Erythroblast (primary cell): ENCODE results near the gene FBXO39.

ENCODE experiments used
- DNase-seq, 2 experiments: peaks; one replicate each; lab custom pipeline; 2025; lab: John Stamatoyannopoulos, UW
- GATA1 ChIP-seq: IDR thresholded peaks from 2 replicates; pipeline ENCODE4 v1.6.1; 2011; ENCODE audit warnings: low read depth, mild to moderate bottlenecking, control low read depth, low read length, moderate library complexity
- POLR2A ChIP-seq: IDR thresholded peaks from 2 replicates; pipeline ENCODE4 v1.6.1; 2011; ENCODE audit warnings: mild to moderate bottlenecking, low read length

Gene FBXO39

DNA sequence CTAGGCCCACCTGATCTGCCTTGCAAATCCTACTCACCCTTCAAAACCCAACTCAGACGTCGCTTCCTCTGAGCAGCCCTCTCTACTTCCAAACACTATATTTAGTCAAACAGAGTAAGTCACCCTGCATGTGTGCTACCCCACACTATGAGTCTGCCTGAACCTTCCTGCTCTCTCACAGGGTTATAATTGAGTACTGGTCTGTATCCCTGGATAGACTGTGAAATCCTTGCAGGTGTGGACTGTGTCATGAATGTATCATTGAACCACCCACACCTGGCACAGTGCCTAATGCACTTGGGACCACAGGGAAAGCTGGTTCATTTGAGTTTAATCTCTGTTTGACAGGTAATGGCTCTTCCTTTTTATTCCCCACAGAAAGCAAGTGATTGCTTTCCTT lies 3.4 kb downstream of the FBXO39 start:
- no peak for DNase-seq

DNA sequence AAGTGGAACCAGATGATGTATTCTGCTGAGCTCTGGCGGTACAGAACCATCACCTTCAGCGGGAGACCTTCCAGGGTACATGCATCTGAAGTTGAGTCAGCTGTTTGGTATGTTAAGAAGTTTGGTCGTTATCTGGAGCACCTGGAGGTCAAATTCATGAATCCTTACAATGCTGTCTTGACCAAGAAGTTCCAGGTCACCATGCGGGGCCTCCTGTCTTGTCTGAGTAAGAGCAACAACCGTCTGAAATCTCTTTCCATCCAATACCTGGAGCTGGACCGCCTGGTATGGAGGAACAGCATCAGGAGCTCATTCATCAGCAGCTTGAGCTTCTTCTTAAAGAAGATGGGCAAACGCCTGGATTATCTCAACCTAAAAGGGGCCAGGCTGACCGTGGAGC lies 4.0 kb downstream of the FBXO39 start:
- TF ChIP-seq GATA1 (no peak), POLR2A (no peak)
- no peak for DNase-seq

More for the DNA sequence above, 3.4 kb downstream of the FBXO39 start:
- no peak for TF ChIP-seq GATA1
- no peak for TF ChIP-seq POLR2A

- TF ChIP-seq POLR2A: no peak
- TF ChIP-seq GATA1: no peak
- no peak for DNase-seq
Observed at GRCh38 chr17:6780886-6781285, 4.9 kb downstream of the FBXO39 start.

DNA sequence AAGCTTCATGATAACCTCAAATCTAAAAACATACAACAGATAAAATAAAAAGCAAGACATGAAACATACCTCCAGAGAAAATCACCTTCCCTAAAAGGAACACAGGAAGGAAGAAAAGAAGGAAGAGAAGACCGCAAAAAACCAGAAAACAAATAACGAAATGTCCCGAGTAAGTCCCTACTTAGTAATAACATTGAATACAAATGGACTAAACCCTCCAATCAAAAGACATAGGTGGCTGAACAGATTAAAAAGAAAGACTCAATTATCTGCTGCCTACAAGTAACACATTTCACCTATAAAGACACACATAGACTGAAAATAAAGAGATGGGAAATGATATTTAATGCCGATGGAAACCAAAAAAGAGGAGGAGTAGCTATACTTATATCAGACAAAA lies 6.2 kb downstream of the FBXO39 start:
- DNase-seq: no peak
- TF ChIP-seq POLR2A (no peak), GATA1 (no peak)

DNA sequence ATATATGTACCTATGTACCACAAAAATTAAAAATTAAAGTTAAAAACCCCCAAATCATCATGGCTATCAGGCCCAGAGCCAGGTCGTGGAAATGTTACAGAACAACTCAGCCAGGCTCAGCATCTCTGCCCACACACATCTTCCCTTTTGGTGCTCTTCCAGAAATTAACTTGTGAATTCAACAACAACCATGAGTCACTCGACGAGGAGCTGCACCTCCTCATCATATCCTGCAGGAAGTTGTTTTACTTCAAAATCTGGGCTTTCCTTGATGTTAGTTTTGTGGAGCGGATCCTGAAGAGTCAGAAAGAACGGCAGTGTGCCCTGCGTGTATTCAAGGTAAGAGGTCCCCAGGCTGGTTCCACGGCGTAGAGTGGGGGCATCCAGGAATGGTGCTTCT lies 10.6 kb downstream of the FBXO39 start:
- no peak for TF ChIP-seq POLR2A
- no peak for TF ChIP-seq GATA1
- no peak for DNase-seq

- no peak for DNase-seq
- TF ChIP-seq GATA1: no peak
- no peak for TF ChIP-seq POLR2A
Observed at GRCh38 chr17:6787081-6787693, 11.2 kb downstream of the FBXO39 start.

DNA sequence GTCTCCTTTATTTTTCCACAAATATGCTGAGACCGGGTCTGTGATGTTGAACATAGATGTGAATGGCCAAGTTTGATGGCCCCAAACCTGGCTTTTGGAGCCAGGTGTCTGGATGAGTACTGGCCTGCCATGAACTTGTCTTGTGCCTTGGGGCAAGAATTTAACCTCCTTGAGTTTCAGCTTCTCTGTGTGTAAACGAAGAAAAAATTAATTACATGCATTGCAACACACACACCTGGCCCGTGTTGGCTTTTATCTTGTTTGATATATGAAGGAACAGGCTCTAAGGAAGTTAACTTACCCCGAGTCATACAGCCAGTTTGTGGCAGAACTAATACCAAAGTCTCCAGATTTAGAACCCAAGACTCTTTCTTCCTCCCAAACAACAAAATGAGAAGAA lies 13.1 kb downstream of the FBXO39 start:
- DNase-seq: no peak
- TF ChIP-seq GATA1 (no peak), POLR2A (no peak)

DNA sequence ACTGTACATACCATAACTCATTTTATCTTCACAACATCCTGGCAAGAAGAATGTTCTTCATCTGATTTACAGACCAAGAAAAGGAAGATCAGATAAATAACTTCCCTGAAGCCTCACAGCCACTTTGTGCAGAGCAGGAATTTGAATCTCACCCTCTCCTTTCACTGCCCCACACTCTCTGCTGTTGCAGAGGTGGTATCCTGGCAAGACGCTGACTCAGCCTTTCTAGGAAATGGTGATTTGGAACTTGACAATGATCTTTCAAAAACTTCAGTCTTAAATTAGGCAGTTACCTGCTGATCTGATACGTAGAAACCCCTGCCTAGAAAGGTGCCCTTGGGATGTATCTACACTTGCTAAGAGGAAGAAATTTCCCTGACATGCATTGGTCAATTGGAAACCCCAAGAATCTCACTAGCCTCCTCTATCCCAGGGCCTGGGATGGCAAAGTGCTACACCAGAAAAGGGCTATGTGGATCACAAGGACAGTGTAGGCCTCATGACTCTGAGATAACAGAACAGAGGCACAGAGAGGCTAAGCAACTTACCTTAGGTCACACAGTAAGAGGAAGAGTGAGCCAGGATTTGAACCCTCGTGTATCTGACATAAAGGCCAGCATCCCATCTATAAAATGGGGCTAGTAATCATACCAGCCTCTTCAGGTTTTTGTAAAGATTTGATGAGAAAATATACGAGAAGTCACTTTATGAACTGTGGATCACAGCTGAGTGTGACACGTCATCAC lies 17.9 kb downstream of the FBXO39 start:
- DNase-seq: no peak
- no peak for TF ChIP-seq POLR2A
- TF ChIP-seq GATA1: no peak

GRCh38 chr17:6796017-6796886 lies 20.2 kb downstream of the FBXO39 start:
- DNase-seq: no peak
- TF ChIP-seq GATA1 (no peak), POLR2A (no peak)

DNA sequence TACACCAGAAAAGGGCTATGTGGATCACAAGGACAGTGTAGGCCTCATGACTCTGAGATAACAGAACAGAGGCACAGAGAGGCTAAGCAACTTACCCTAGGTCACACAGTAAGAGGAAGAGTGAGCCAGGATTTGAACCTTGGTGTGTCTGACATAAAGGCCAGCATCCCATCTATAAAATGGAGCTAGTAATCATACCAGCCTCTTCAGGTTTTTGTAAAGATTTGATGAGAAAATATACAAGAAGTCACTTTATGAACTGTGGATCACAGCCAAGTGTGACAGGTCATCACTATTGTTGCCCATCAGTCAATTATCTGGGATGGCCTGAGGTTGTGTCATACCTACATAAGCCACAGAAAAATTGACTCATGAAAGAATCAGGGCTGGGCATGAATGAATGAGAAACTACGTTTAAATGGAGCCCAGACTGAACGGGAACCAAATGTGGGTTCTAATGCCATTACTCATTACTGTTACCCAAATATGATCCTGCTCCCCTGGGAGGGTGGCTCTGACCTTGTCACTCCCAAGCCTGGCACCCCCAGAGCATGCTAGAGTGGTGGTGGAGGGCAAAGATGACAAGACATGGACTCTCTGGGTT lies 21.0 kb downstream of the FBXO39 start:
- TF ChIP-seq GATA1 (no peak), POLR2A (no peak)

DNA sequence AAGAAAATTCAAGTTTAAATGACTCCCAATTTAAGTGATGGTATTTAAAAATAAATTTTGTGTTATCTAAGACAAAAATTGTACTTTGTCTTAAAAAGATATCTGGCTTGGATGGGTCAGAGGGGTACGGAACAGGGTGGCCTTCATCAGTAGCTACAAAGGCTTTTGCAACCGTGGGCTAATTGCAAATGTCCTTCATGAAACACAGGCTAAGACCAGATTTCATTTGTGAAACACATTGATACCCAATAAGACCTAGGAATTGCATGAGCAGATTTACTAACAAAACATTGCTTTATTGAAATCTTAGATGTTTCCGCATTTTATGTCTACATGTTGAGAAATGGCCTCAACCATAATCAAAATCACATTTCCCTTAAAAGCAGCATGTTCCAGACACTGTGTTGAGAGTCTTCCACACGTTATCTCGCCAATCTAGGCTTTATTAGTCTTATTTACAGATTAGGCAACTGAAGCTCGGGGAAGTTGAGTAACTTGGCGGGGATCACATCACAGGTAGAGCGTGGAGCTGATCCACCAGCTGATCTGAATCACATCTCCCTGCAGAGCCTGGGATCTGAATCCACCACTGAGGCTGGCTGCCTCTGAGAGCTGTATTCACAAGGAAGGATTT lies 21.8 kb downstream of the FBXO39 start:
- TF ChIP-seq GATA1: no peak
- TF ChIP-seq POLR2A: no peak
- no peak for DNase-seq

More for the DNA sequence above, 21.0 kb downstream of the FBXO39 start:
- DNase-seq: no peak

GRCh38 chr17:6799738-6800137 lies 23.7 kb downstream of the FBXO39 start:
- no peak for TF ChIP-seq GATA1
- no peak for TF ChIP-seq POLR2A
- no peak for DNase-seq

DNA sequence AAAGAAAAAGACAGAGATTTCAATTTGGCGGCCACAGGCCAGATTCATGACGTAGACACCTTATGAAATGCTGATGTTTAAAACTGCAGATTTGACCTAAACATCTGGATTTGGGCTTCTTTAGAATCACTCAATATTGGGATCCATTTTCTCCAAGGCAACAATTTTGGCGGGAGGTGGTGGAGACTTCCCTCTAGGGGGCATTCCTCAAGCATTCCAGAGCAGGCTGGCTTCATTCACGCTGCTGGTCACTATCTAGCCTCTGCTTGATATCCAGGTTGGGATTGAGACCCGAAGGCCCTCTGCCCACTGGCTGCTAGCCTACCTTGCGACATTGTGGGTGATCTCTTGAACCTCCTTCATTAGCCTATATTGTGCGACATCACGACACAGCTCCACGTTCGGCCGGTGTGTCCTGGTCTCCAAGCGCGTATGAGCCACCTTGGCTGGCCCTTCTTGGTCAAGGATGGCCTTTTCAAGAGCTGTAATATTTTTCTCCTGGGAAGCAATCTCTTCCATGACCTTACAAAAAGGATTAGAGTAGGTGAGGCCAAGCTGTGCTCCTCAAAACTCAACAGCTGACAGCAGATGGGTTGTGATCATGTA lies 24.5 kb downstream of the FBXO39 start:
- TF ChIP-seq POLR2A: no peak
- TF ChIP-seq GATA1: no peak
- no peak for DNase-seq
